Endothelial cell of umbilical vein (primary cell): ENCODE results near the gene SMAD5. TPM values are rescaled to one million over a fixed set of nuclear protein-coding genes. Genes with fewer than 3 reads are reported as not detected.
A peak's percentile ranks its signal among the peaks of the same experiment; 100 is the strongest.

Experiments used
- BruUV-seq: library from RNA; stranded (reverse); fragments of 400-500 nt; replicated peaks from 2 replicates; lab custom pipeline; 2021; lab: Mats Ljungman, UMichigan
- CTCF ChIA-PET: fragments of 300-600, 350-600 bp; sonication (Branson Sonifier 250); formaldehyde crosslinking; loops from one replicate; lab custom pipeline; 2021; ENCODE audit warnings: antibody characterized with exemption, inconsistent platforms; lab: Charles Lee
- POLR2A ChIA-PET: fragments of 300-600, 350-600 bp; sonication (Branson Sonifier 250); formaldehyde crosslinking; loops from one replicate; lab custom pipeline; 2021; ENCODE audit warnings: antibody characterized with exemption, inconsistent platforms; lab: Charles Lee
- DNase-seq: peaks from one replicate; pipeline ENCODE4 v3.0.0-alpha.2; 2011; ENCODE audit warnings: low read depth, low spot score
- FAIRE-seq: peaks from 2 replicates; lab custom pipeline; 2011; peaks lifted over from hg19 to GRCh38; lab: Jason Lieb, UNC
- H2AFZ ChIP-seq: 2 replicates; pipeline ENCODE4 v1.6.0; 2012; ENCODE audit warnings: low read depth, low read length, control low read depth, inconsistent platforms
- H3K27ac ChIP-seq: 2 replicates; pipeline ENCODE4 v1.5.1; 2011; ENCODE audit warnings: low read depth, mild to moderate bottlenecking, control low read depth, low read length, moderate library complexity; ENCODE audit not compliant: insufficient read depth
- H3K27me3 ChIP-seq, 2 experiments: 2 replicates each; pipeline versions ENCODE4 v1.6.0 to v1.6.1; 2011; ENCODE audit warnings: low read length in 2 of 2, mixed read lengths in 1 of 2; ENCODE audit not compliant: control insufficient read depth in 2 of 2, insufficient read depth in 2 of 2
- H3K36me3 ChIP-seq, 2 experiments: 2 replicates in 1 of 2; 3 replicates in 1 of 2; pipeline ENCODE4 v1.5.1; 2011; ENCODE audit warnings: low read length in 2 of 2, mild to moderate bottlenecking in 1 of 2, moderate library complexity in 1 of 2; ENCODE audit not compliant: control insufficient read depth in 2 of 2, insufficient read depth in 2 of 2; ENCODE audit errors: extremely low read depth in 1 of 2
- H3K4me1 ChIP-seq: 3 replicates; pipeline ENCODE4 v1.5.1; 2011; ENCODE audit warnings: mild to moderate bottlenecking, low read length; ENCODE audit not compliant: control insufficient read depth, insufficient read depth; ENCODE audit errors: extremely low read depth
- H3K4me2 ChIP-seq: 2 replicates; pipeline ENCODE4 v1.6.1; 2011; ENCODE audit warnings: low read length, control low read depth, mixed read lengths; ENCODE audit not compliant: insufficient read depth
- H3K4me3 ChIP-seq, 3 experiments: fragments of 200-600 bp in 1 of 3; sonication (generic), shearing (Covaris generic) in 1 of 3; replicated peaks in 1 of 3; 2 replicates each; pipeline ENCODE4 v1.5.1; 2011 to 2016; ENCODE audit warnings: control low read depth in 3 of 3, low read length in 3 of 3, mild to moderate bottlenecking in 2 of 3, inconsistent platforms in 1 of 3, low read depth in 1 of 3, moderate library complexity in 1 of 3; ENCODE audit not compliant: insufficient read depth in 1 of 3
- H3K79me2 ChIP-seq: 2 replicates; pipeline ENCODE4 v1.6.0; 2012; ENCODE audit warnings: low read length, inconsistent platforms; ENCODE audit not compliant: control insufficient read depth, insufficient read depth
- H3K9ac ChIP-seq: replicated peaks from 2 replicates; pipeline ENCODE3; 2011; ENCODE audit warnings: low read length, control low read depth; ENCODE audit not compliant: insufficient read depth; ENCODE audit errors: extremely low read depth
- H3K9me1 ChIP-seq: replicated peaks from 3 replicates; pipeline ENCODE4 v1.6.0; 2011; ENCODE audit warnings: mild to moderate bottlenecking, low read length; ENCODE audit not compliant: control insufficient read depth, insufficient read depth; ENCODE audit errors: extremely low read depth
- H3K9me3 ChIP-seq: replicated peaks from 2 replicates; pipeline ENCODE4 v1.5.1; 2012; ENCODE audit warnings: low read length, inconsistent platforms; ENCODE audit not compliant: control insufficient read depth, insufficient read depth
- H4K20me1 ChIP-seq: replicated peaks from 2 replicates; pipeline ENCODE3; 2011; ENCODE audit warnings: mild to moderate bottlenecking, low read length; ENCODE audit not compliant: control insufficient read depth, insufficient read depth; ENCODE audit errors: extremely low read depth
- EZH2 ChIP-seq: IDR thresholded peaks from 2 replicates; pipeline ENCODE4 v1.6.1; 2012; ENCODE audit warnings: borderline replicate concordance, low read depth, mild to moderate bottlenecking, moderate library complexity, low read length, inconsistent platforms; ENCODE audit not compliant: severe bottlenecking
- FOS ChIP-seq: IDR thresholded peaks from 2 replicates; pipeline ENCODE4 v1.6.1; 2011; ENCODE audit warnings: mild to moderate bottlenecking, low read length, moderate library complexity, borderline replicate concordance; ENCODE audit not compliant: insufficient read depth
- GATA2 ChIP-seq: IDR thresholded peaks from 2 replicates; pipeline ENCODE4 v1.7.0; 2011; ENCODE audit warnings: low read depth, mild to moderate bottlenecking, moderate library complexity, mixed read lengths, low read length; ENCODE audit not compliant: insufficient read length, insufficient read depth
- JUN ChIP-seq: IDR thresholded peaks from 2 replicates; pipeline ENCODE4 v1.6.1; 2011; ENCODE audit warnings: borderline replicate concordance, low read depth; ENCODE audit not compliant: insufficient read length, insufficient read depth
- MAX ChIP-seq: IDR thresholded peaks from 2 replicates; pipeline ENCODE4 v1.6.1; 2011; ENCODE audit not compliant: insufficient read depth, insufficient read length
- MYC ChIP-seq: IDR thresholded peaks from one replicate; pipeline ENCODE4 v1.6.1; 2011; ENCODE audit warnings: mild to moderate bottlenecking, low read depth, low read length
- POLR2A ChIP-seq: IDR thresholded peaks from 2 replicates; pipeline ENCODE4 v1.6.1; 2012; ENCODE audit warnings: low read depth, mild to moderate bottlenecking, control low read depth, low read length
- POLR2AphosphoS5 ChIP-seq: IDR thresholded peaks from 2 replicates; pipeline ENCODE4 v1.6.1; 2012; ENCODE audit warnings: low read depth, mild to moderate bottlenecking, control low read depth, low read length, moderate library complexity; ENCODE audit not compliant: insufficient read depth
- dilution Hi-C: fragments of 300-500 bp; cut with MboI; formaldehyde crosslinking; loops from one replicate; pipeline ENCODE4 v1.15.0; 2019; ENCODE audit warnings: low sequenced_read_pairs; ENCODE audit not compliant: extremely low pct_ligation_motif_present
- intact Hi-C: fragments of 100-400 bp; cut with micrococcal nuclease; formaldehyde crosslinking; loops from one replicate; pipeline ENCODE4 v1.10.0; 2022
- polyA plus RNA-seq, 4 experiments: library from polyadenylated mRNA; depleted of rRNA in 3 of 4; stranded (reverse) in 3 of 4; unstranded in 1 of 4; fragments of >200 nt; gene quantifications; 2 replicates each; pipeline versions ENCODE4 v1.2.1 to v1.2.3, GENCODE V29; 2011 to 2012; ENCODE audit warnings: missing spikeins in 1 of 4
- total RNA-seq: library from RNA; stranded (reverse); gene quantifications from 2 replicates; pipeline ENCODE4 v1.2.3, GENCODE V29; 2021

The SMAD5 gene
- total and polyA plus RNA-seq, 2 donors (not counting 3 experiments of a cell fraction or from before 2014, with no cell fraction given): 26.0 to 66.0 TPM

GRCh38 chr5:136133922-136134379 lies 1.3 kb downstream of the SMAD5 start:
- H3K9me3 ChIP-seq: no peaks in the 10 kb centered on the region
- TF ChIP-seq POLR2A (no peak), FOS (no peak), MAX (no peak), GATA2 (peak; percentile 11), JUN (no peak), POLR2AphosphoS5 (no peak), MYC (no peak)
- H3K27me3 ChIP-seq: peaks cover 0 to 12% of the 10 kb centered on the region in 2 experiments
- dilution Hi-C loops: no loop called here
- CTCF ChIA-PET: interaction anchor here (0.7 to 2.0 kb wide), 6 partner anchors 10 to 189 kb away, joined by 4 to 9 read pairs (median 5); no protein-coding TSS in a partner anchor
- peak overlapping the region; percentile 72 to 96 (median 83) for H3K4me3 ChIP-seq
- H3K4me1 ChIP-seq: peaks cover 15% of the 10 kb centered on the region
- intact Hi-C loops: loop anchor here (1.0 to 5.0 kb wide), 5 partner anchors 7 to 123 kb away; partner anchors contain the start of gene SMIM32
- POLR2A ChIA-PET: interaction anchor here (0.7 to 1.3 kb wide), 2 partner anchors 20 to 53 kb away, joined by 3 read pairs; no protein-coding TSS in a partner anchor
- H3K9me1 ChIP-seq: peaks cover 5% of the 10 kb centered on the region
- no peaks in the 10 kb centered on the region for H3K36me3 ChIP-seq
- FAIRE-seq: no peak
- H3K4me2 ChIP-seq: peak overlapping the region; percentile 86
- H3K9ac ChIP-seq: peak overlapping the region; percentile 99
- no peak for DNase-seq
- no peak overlapping the region for H2AFZ ChIP-seq
- H3K27ac ChIP-seq: peak overlapping the region; percentile 78
- peaks cover 25% of the 10 kb centered on the region for H4K20me1 ChIP-seq
- H3K79me2 ChIP-seq: peaks cover 60% of the 10 kb centered on the region
- no TSS peak for BruUV-seq

GRCh38 chr5:136134653-136135052 lies 2.0 kb downstream of the SMAD5 start:
- FAIRE-seq (no peak), DNase-seq (no peak)
- intact Hi-C loops (loop anchor here (5.0 kb wide), 2 partner anchors 58 to 92 kb away; partner anchors contain the start of gene SMIM32), dilution Hi-C loops (no loop called here)
- peaks cover 0 to 8% of the 10 kb centered on the region in 2 experiments for H3K27me3 ChIP-seq
- H3K9me1 ChIP-seq: peaks cover 5% of the 10 kb centered on the region
- H3K79me2 ChIP-seq: peaks cover 67% of the 10 kb centered on the region
- no peaks in the 10 kb centered on the region for H3K9me3 ChIP-seq
- POLR2A ChIA-PET: interaction anchor here (0.6 to 1.3 kb wide), 2 partner anchors 20 to 24 kb away, joined by 3 read pairs; no protein-coding TSS in a partner anchor
- no peaks in the 10 kb centered on the region for H3K36me3 ChIP-seq
- TF ChIP-seq EZH2: no peak
- no peak for TF ChIP-seq MYC
- TF ChIP-seq FOS: no peak
- TF ChIP-seq GATA2: no peak
- peak overlapping the region; percentile 86 for H3K4me2 ChIP-seq
- H3K4me3 ChIP-seq: peak overlapping the region in 1 of 3 experiments; percentile 96
- no peak overlapping the region for H3K27ac ChIP-seq
- H3K4me1 ChIP-seq: peaks cover 15% of the 10 kb centered on the region
- CTCF ChIA-PET: interaction anchor here (0.7 to 2.0 kb wide), 5 partner anchors 10 to 53 kb away, joined by 4 to 9 read pairs (median 6); no protein-coding TSS in a partner anchor
- H2AFZ ChIP-seq: no peak overlapping the region
- H4K20me1 ChIP-seq: peaks cover 25% of the 10 kb centered on the region
- BruUV-seq: no TSS peak
- H3K9ac ChIP-seq: peak overlapping the region; percentile 99
